Activated CD4-positive, alpha-beta T cell treated with anti-CD3 and anti-CD28 coated beads, Interleukin-2, amount 50 U/mL, for 48 hours (primary cell): ENCODE results near the gene SYT3.

Source experiments
- DNase-seq, 2 experiments: peaks; one replicate each; pipeline ENCODE4 v3.0.0-alpha.2; 2020

SYT3 gene, protein sequence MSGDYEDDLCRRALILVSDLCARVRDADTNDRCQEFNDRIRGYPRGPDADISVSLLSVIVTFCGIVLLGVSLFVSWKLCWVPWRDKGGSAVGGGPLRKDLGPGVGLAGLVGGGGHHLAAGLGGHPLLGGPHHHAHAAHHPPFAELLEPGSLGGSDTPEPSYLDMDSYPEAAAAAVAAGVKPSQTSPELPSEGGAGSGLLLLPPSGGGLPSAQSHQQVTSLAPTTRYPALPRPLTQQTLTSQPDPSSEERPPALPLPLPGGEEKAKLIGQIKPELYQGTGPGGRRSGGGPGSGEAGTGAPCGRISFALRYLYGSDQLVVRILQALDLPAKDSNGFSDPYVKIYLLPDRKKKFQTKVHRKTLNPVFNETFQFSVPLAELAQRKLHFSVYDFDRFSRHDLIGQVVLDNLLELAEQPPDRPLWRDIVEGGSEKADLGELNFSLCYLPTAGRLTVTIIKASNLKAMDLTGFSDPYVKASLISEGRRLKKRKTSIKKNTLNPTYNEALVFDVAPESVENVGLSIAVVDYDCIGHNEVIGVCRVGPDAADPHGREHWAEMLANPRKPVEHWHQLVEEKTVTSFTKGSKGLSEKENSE

GRCh38 chr19:50639121-50640112 lies at the start of gene SYT3:
TSS of gene SYT3 (minus strand) at chr19:50639881. CDS start at chr19:50637411, 2,470 bp downstream.
- DNase-seq = peak; percentile 16 to 42

DNA sequence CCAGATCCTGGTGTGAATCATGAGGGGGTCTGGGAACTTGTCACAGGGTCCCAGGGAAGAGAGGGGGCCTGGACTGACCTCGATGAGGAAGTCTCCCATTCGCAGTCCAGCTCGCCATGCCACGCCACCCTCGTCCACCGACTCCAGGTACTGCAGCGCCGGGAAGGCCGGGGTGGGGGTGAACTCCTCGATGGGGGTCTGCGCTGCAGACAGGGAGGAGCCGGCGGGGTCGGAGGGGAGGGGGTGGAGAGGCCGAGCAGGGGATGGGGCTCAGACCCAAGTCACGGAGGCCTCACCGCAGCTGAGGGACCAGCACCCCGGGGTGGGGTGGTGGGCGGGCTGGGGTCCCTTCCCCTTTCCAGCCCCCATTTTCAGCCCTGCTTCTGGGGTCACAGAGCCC lies 49.1 kb upstream of the SYT3 start:
- no peak for DNase-seq

GRCh38 chr19:50686310-50687032 lies 46.8 kb upstream of the SYT3 start:
- DNase-seq = no peak

- DNase-seq = peak; percentile 80 to 82
Measured at GRCh38 chr19:50679177-50680125, 39.8 kb upstream of the SYT3 start.

GRCh38 chr19:50678323-50678722 lies 38.6 kb upstream of the SYT3 start:
- no peak for DNase-seq

DNA sequence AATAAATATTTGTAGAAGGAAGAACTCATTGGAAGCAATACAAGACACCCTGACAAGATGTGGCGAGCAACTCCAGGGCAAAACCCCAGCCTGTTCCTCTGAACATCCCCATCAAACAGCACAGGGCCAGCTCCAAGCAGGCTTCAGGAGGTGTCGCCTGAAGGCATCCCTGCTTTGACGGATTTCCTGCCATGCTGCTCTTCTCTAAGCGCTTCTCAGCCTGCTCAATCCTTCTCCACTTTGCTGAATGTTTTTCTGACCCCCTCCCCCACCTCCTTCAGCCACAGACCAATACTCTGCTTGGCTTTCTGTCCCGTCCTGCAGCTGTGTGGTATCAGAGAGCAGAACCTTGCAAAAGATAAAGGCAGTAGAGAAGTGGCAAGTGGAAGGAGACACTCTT lies 38.0 kb upstream of the SYT3 start:
- no peak for DNase-seq

DNA sequence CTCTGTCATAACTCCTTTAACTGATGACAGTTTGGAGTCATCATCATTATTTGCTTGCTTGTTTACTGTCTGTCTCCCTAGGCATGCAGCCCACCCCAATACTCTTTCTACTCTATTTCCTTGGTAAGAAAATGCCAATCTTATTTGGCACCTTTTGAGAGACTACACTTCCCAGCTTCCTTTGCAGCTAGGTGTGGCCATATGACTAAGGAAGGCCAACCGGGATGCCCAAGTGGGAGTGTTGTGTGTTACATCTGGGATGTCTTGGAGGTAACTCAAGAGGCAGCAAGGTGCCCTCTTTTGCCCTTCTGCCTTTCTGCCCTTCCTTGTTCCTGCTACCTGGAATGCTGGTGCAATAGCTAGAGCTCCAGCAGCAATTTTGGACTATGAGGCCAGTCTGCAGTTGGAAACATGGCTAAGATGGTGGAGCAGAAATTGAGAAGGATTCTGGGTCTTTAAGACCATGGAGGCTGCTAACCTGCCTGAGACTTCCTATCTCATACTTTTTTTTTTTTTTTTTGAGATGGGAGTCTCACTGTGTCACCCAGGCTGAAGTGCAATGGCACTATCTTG lies 37.0 kb upstream of the SYT3 start:
- DNase-seq = no peak

DNA sequence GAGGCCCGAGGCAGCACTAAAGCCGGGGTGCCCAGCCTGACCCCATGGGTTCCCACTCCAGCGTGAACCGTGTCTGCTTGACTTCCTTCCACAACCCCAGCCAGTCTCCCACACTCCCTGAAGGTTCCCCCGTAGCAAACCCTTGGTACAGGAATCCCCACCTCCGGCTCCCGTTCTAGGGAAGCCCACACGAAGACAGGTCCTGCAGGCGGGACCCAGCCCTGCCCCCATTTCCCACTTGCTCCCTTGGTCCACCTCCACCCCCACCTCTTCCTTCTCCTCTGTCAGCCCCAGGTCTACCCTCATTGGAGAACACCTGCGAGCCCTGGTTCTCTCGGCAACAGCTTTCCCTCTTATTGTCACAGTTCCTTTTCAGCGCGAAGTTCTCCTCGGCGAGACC lies 33.4 kb upstream of the SYT3 start:
- DNase-seq = no peak

- no peak for DNase-seq
Measured at GRCh38 chr19:50670102-50670380, 30.4 kb upstream of the SYT3 start.

DNA sequence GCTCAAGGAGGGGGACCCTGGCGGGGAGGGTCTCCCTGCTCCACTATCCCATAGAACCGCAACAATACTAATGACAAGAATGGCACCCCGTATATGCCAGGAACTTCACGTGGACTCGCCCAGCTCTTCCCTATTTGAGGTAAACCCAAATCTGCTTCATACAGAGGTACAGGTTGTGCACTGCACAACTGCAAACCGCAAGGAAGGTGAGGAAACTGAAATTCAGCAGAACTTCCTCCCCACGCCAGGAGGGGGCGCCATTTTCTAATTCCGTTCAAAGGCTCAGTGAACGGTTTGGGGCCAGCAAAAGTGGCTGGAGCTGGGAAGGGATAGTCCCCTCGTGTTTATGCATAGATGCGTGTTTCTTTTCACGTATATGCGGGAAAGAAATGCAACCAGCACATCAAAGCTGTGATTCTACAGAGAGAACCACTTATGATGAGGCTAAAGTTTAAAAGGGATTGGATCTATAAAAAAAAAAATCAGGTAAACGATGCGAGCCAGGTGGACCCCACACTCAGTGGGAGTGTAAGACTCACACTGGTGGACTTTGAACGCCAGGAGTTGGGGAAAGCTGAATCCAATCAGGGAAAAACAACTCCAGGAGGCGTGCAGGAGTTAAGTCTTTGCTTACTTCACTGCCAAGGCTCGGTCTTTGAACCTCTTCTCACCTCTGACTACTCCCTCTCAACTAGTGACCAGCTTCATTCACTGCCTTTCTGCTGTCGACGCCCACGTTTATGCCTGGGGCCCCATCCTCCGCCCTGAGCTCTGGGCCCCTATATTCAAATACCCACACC lies 29.8 kb upstream of the SYT3 start:
- DNase-seq = peak; percentile 53 to 62

- DNase-seq = no peak
Measured at GRCh38 chr19:50668879-50669278, 29.2 kb upstream of the SYT3 start.

DNA sequence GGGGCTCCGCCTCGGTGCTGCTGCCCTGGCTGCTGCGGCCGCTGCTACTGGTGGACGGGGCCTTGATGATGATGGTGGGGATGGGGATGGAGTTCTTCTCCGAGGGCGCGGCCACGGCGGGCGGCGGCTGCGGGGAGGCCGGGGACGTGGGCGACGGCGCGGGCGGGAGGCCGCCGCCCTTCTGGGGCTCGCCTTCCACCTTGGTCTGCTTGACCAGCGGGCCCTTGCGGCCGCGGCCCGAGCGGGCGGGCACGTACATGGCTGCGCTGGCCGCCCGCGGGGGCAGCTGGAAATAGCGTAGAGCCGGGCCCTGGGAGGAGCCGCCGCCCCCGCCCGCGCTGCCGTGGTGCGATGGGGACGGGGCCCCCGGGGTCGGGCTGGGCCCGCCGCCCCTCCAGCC lies 28.7 kb upstream of the SYT3 start:
- DNase-seq = no peak

- DNase-seq = no peak
Measured at GRCh38 chr19:50667759-50668231, 28.1 kb upstream of the SYT3 start.

- no peak for DNase-seq
Measured at GRCh38 chr19:50667177-50667758, 27.6 kb upstream of the SYT3 start.

DNA sequence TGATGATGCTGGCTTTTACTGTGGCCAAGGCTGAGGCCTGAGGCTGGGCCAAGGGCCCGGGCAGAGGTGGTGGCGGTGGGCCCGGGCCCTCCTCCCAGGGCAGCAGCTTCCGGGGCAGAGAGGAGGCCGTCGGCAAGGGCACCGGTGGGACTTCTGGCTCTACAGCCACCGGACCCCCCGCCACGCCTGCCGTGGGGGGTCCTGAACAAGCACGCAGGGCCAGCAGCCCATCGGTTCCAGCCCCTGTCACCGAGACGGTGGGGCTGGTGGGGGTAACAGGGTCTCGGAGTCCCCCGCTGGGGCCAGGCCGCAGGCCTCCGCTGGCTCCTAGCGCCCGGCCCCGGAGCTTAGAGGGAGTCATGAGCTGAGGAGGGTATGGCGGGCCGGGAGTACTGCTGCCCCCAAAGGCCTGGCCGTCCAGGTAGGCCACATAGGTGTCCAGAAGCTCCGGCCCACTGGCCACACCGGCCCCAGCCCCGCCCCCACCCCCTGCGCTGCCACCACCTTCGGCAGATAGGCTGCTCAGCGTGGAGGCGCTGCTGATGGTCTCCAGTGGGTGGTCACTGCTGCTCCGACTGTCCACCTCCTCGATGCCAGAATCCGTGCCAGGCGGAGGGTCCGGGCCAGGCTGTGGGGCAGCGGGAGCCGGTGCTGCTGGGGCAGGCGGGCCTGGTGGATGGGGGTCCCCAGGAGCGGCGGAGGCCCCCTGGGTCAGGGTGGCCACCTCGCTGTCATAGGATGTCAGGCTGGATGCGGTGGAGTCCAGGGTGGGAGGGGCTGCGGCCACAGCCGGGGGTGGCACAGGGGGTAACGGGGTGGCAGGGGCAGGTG lies 26.9 kb upstream of the SYT3 start:
- DNase-seq = no peak

- no peak for DNase-seq
Measured at GRCh38 chr19:50664204-50664603, 24.5 kb upstream of the SYT3 start.

- no peak for DNase-seq
Measured at GRCh38 chr19:50663482-50663790, 23.8 kb upstream of the SYT3 start.

GRCh38 chr19:50662651-50663481 lies 23.2 kb upstream of the SYT3 start:
- DNase-seq = no peak
